ENCODE results near the gene MTERF2. TPM values are rescaled to one million over a fixed set of nuclear protein-coding genes. Genes with fewer than 3 reads are reported as not detected.

Gene MTERF2
- total RNA-seq, 1 donor from 2014 or later, result 3.1 TPM

DNA sequence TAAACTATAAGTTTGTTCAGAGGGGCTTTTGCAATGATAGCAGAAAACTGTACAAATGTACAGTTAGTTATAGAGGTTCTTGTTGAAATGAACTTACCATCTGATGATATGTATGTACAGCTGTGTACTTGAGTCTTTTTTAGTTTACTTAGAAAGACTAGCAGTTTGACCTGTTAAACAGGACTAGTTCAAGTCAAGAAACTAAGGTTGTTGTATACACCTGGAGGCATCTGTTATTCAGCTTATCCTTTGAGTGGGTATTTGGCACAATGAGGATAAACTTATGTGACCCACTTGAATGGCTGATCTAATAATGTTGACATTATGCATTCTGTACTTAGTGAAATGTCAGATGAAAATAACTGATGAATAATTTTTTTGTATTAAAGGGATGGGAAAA is 13.4 kb downstream of the MTERF2 start:
- peaks cover 2 to 30% of the 10 kb centered on the region in 2 donors for H3K4me1 ChIP-seq

DNA sequence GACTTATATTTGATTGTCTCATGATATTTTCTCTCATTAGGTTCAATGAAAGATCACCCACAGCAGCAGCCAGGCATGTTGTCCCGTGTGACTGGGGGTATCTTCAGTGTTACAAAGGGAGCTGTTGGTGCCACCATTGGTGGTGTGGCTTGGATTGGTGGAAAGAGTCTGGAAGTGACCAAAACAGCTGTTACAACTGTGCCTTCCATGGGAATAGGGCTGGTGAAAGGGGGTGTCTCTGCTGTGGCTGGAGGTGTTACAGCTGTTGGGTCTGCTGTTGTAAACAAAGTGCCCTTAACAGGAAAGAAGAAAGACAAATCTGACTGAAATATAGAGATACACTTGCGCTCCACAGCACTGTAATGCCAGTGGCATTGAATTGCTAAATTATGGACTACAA is 15.9 kb downstream of the MTERF2 start:
- no peak for DNase-seq (ENCODE audit: low spot score in 2 of 2)
- Histone ChIP-seq H3K27me3 (no peaks in the 10 kb centered on the region), H3K4me3 (no peak overlapping the region), H3K27ac (no peak overlapping the region), H3K4me1 (peaks cover under 1 to 11% of the 10 kb centered on the region in 2 donors), H3K9me3 (no peaks in the 10 kb centered on the region), H3K36me3 (peaks cover 44 to 48% of the 10 kb centered on the region in 2 donors)
- intact Hi-C loops (cut with DNase I), result no loop called here
- TF ChIP-seq CTCF (IDR thresholded peaks at IDR 0.05), result no peak

More for the DNA sequence above, 13.4 kb downstream of the MTERF2 start:
- no peak for TF ChIP-seq CTCF (IDR thresholded peaks at IDR 0.05)
- Histone ChIP-seq H3K27me3 (no peaks in the 10 kb centered on the region), H3K9me3 (no peaks in the 10 kb centered on the region), H3K27ac (no peak overlapping the region), H3K4me3 (no peak overlapping the region), H3K36me3 (peaks cover 28 to 29% of the 10 kb centered on the region in 2 donors)
- DNase-seq (ENCODE audit: low spot score in 2 of 2), result no peak
- intact Hi-C loops (cut with DNase I), result no loop called here

DNA sequence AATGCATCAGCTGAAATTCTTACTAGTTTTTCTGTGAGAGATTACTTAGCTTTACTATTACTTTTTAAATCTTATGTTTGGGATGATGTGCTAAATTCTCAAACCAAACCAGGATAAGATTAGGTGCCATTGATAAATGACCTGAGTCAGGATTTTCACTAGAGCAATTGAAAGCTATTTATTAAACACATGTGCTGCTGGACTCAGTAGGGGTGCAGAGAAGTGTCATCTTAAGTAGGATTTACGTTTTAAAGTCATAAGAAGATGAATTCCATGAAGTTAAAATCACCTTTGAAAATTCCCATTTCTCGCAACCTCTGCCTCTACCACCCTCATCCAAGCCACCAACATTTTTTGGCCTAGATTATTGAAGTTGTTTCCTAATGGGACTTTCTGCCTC is 22.4 kb downstream of the MTERF2 start:
- Histone ChIP-seq H3K27me3 (no peaks in the 10 kb centered on the region), H3K9me3 (no peaks in the 10 kb centered on the region), H3K4me3 (no peak overlapping the region), H3K27ac (no peak overlapping the region), H3K36me3 (peaks cover 26 to 36% of the 10 kb centered on the region in 2 donors), H3K4me1 (peaks cover 2 to 18% of the 10 kb centered on the region in 2 donors)
- DNase-seq (ENCODE audit: low spot score in 2 of 2), result no peak
- intact Hi-C loops (cut with DNase I), result no loop called here
- no peak for TF ChIP-seq CTCF (IDR thresholded peaks at IDR 0.05)

DNA sequence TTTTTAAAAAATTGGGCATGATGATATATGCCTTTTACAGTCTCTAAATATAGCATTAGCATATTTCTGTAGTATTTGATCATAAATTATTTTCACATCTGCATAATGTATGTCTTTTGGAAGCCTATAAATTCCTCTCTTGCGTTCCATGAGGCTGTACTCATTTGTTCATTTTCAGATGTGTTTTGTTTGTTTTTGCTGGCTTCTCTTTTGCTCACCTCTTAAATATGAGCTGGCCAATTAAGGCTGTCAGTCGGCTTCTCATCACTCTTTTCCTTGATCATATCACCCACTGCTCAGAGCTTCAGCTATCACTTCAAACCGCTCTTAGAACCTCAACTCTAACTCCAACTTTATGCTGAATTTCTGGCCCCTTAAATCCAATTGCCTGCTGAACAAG is 24.7 kb downstream of the MTERF2 start:
- H3K9me3 ChIP-seq, result no peaks in the 10 kb centered on the region

GRCh38 chr12:106960443-106960842 is 26.5 kb downstream of the MTERF2 start:
- Histone ChIP-seq H3K4me1 (peaks cover 2 to 35% of the 10 kb centered on the region in 2 donors), H3K9me3 (no peaks in the 10 kb centered on the region), H3K27me3 (no peaks in the 10 kb centered on the region), H3K27ac (no peak overlapping the region), H3K36me3 (peaks cover 0 to 9% of the 10 kb centered on the region in 2 donors), H3K4me3 (no peak overlapping the region)
- DNase-seq (ENCODE audit: low spot score in 2 of 2), result no peak
- intact Hi-C loops (cut with DNase I), result no loop called here
- TF ChIP-seq CTCF (IDR thresholded peaks at IDR 0.05), result no peak

More for the DNA sequence above, 24.7 kb downstream of the MTERF2 start:
- Histone ChIP-seq H3K36me3 (peaks cover 3 to 16% of the 10 kb centered on the region in 2 donors), H3K4me1 (peaks cover 2 to 35% of the 10 kb centered on the region in 2 donors), H3K4me3 (no peak overlapping the region), H3K27ac (no peak overlapping the region), H3K27me3 (no peaks in the 10 kb centered on the region)
- intact Hi-C loops (cut with DNase I), result no loop called here
- DNase-seq (ENCODE audit: low spot score in 2 of 2), result no peak
- TF ChIP-seq CTCF (IDR thresholded peaks at IDR 0.05), result no peak

- peak overlapping the region in 1 of 2 donors; percentile 99 for H3K27ac ChIP-seq
- intact Hi-C loops (cut with DNase I), result no loop called here
- no peaks in the 10 kb centered on the region for H3K27me3 ChIP-seq
- TF ChIP-seq CTCF (IDR thresholded peaks at IDR 0.05), result no peak
- H3K9me3 ChIP-seq, result no peaks in the 10 kb centered on the region
- H3K4me1 ChIP-seq, result peaks cover 2 to 34% of the 10 kb centered on the region in 2 donors
- DNase-seq (ENCODE audit: low spot score in 2 of 2), result no peak
- peak overlapping the region; percentile 85 to 99 for H3K4me3 ChIP-seq
- no peaks in the 10 kb centered on the region for H3K36me3 ChIP-seq
Measured at GRCh38 chr12:106957583-106957982, 29.4 kb downstream of the MTERF2 start.

Data from ascending aorta (tissue), 2 donors.